Measurements from ENCODE around the gene SDS.

SDS gene

DNA sequence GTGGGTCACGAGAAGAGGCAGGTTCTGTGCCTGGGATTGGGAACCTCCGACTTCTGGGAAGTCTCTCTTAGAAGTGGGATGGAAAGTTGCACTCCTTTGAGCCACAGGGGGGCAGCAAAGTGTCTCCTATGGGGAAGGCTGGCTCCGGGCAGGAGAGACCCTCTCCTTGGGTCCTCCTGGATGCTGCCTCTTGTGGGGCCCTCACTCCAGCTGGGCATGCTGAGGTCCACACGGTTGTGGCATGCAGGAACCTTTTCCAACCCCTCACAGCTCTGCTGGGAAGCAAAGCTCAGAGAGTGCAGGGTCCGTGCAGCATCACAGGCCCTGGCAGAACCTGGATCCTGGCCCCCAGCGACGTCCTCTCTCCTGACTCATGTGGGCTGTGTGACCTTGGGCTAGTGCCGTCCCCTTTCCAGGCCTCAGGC lies 35.9 kb upstream of the SDS start:
- Histone ChIP-seq H3K4me3 (ENCODE audit: low read depth, low read length) (no peak overlapping the region), H3K4me1 (ENCODE audit: control insufficient read depth, insufficient read depth, low read length) (no peaks in the 10 kb centered on the region), H3K9ac (ENCODE audit: low read length) (no peak overlapping the region), H3K36me3 (ENCODE audit: control insufficient read depth, insufficient read depth, low read length) (no peaks in the 10 kb centered on the region), H3K27me3 (ENCODE audit: control insufficient read depth, insufficient read depth, low read length) (peaks cover 18% of the 10 kb centered on the region; the same call in 1 of the 2 replicates), H3K27ac (ENCODE audit: low read depth, low read length) (no peak overlapping the region), H3K9me3 (ENCODE audit: control insufficient read depth, insufficient read depth, low read depth, low read length) (no peaks in the 10 kb centered on the region)

- Histone ChIP-seq H3K4me1 (ENCODE audit: control insufficient read depth, insufficient read depth, low read length) (no peaks in the 10 kb centered on the region), H3K36me3 (ENCODE audit: control insufficient read depth, insufficient read depth, low read length) (no peaks in the 10 kb centered on the region), H3K9ac (ENCODE audit: low read length) (no peak overlapping the region), H3K27me3 (ENCODE audit: control insufficient read depth, insufficient read depth, low read length) (peaks cover 18% of the 10 kb centered on the region; the same call in 1 of the 2 replicates), H3K4me3 (ENCODE audit: low read depth, low read length) (no peak overlapping the region), H3K9me3 (ENCODE audit: control insufficient read depth, insufficient read depth, low read depth, low read length) (no peaks in the 10 kb centered on the region), H3K27ac (ENCODE audit: low read depth, low read length) (no peak overlapping the region)
Observed at GRCh38 chr12:113439301-113439597, 35.6 kb upstream of the SDS start.

DNA sequence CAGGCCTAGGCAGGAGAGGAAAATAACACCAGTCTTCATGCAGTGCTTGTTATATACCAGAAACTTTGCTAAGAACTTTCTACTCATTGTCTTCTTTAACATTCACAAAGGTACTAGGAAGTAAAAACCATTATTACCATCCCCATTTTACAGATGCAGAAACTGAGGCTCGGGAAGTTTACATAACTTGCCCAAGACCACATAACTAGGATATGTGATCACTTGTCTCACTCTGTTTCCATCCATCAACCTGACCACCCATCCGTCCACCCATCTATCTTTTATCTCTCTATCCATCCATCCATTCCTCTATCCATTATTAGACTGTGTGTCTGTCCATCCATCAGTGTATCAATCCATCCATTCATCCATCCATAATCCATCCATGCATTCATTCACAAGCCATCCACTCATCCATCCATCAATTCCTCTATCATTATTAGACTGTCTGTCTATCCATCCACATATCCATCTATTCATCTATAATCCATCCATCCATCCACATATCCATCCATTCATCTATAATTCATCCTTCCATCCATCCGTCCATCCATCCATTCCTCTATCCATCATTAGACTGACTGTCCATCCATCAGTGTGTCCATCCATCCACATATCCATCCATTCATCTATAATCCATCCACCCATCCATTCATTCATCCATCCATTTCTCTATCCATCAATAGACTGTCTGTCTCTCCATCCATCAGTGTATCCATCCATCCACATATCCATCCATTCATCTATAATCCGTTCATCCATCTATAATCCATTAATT lies 35.0 kb upstream of the SDS start:
- Histone ChIP-seq H3K9ac (ENCODE audit: low read length) (no peak overlapping the region), H3K4me1 (ENCODE audit: control insufficient read depth, insufficient read depth, low read length) (no peaks in the 10 kb centered on the region), H3K9me3 (ENCODE audit: control insufficient read depth, insufficient read depth, low read depth, low read length) (no peaks in the 10 kb centered on the region)

GRCh38 chr12:113437729-113438100 lies 34.0 kb upstream of the SDS start:
- Histone ChIP-seq H3K4me1 (ENCODE audit: control insufficient read depth, insufficient read depth, low read length) (no peaks in the 10 kb centered on the region), H3K9me3 (ENCODE audit: control insufficient read depth, insufficient read depth, low read depth, low read length) (no peaks in the 10 kb centered on the region), H3K9ac (ENCODE audit: low read length) (no peak overlapping the region), H3K27me3 (ENCODE audit: control insufficient read depth, insufficient read depth, low read length) (peaks cover 18% of the 10 kb centered on the region; the same call in 1 of the 2 replicates), H3K36me3 (ENCODE audit: control insufficient read depth, insufficient read depth, low read length) (no peaks in the 10 kb centered on the region), H3K4me3 (ENCODE audit: low read depth, low read length) (no peak overlapping the region), H3K27ac (ENCODE audit: low read depth, low read length) (no peak overlapping the region)

More for the DNA sequence above, 35.0 kb upstream of the SDS start:
- H3K27me3 ChIP-seq (ENCODE audit: control insufficient read depth, insufficient read depth, low read length) = peaks cover 18% of the 10 kb centered on the region; the same call in 1 of the 2 replicates
- H3K36me3 ChIP-seq (ENCODE audit: control insufficient read depth, insufficient read depth, low read length) = no peaks in the 10 kb centered on the region
- H3K4me3 ChIP-seq (ENCODE audit: low read depth, low read length) = no peak overlapping the region
- no peak overlapping the region for H3K27ac ChIP-seq (ENCODE audit: low read depth, low read length)

DNA sequence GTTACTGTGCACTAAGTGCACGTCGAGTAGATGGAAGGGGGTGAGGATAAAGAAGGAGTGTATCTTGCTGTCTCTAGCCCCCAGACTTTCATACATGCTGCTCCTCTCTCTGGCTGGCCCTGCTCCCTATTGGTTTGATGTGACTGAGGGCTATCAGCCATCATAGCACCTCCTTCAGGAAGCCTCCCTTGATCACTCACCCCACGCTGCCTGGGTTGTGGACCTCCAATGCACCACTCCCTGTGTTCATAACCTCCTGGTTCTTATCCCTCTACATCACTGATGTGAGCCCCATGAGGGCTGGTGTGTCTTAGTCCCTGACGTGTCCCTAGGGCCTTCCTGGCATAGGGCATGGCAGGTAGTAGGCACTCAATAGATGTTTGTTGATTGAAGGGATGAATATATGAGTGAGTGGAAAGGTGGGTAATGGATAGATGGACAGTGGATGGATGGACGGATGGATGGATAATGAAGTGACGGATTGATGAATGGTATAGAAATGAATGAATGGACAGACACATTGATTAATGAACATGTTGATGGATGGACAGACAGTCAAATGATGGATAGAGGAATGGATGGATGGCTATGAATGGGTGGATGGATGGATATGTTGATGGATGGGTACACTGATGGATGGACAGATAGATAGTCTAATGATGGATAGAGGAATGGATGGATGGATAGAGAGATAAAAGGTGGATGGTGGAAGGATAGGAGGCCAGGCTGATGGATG lies 33.5 kb upstream of the SDS start:
- Histone ChIP-seq H3K27ac (ENCODE audit: low read depth, low read length) (no peak overlapping the region), H3K4me1 (ENCODE audit: control insufficient read depth, insufficient read depth, low read length) (no peaks in the 10 kb centered on the region), H3K27me3 (ENCODE audit: control insufficient read depth, insufficient read depth, low read length) (peaks cover 18% of the 10 kb centered on the region; the same call in 1 of the 2 replicates), H3K4me3 (ENCODE audit: low read depth, low read length) (no peak overlapping the region), H3K9me3 (ENCODE audit: control insufficient read depth, insufficient read depth, low read depth, low read length) (no peaks in the 10 kb centered on the region), H3K9ac (ENCODE audit: low read length) (no peak overlapping the region), H3K36me3 (ENCODE audit: control insufficient read depth, insufficient read depth, low read length) (no peaks in the 10 kb centered on the region)

DNA sequence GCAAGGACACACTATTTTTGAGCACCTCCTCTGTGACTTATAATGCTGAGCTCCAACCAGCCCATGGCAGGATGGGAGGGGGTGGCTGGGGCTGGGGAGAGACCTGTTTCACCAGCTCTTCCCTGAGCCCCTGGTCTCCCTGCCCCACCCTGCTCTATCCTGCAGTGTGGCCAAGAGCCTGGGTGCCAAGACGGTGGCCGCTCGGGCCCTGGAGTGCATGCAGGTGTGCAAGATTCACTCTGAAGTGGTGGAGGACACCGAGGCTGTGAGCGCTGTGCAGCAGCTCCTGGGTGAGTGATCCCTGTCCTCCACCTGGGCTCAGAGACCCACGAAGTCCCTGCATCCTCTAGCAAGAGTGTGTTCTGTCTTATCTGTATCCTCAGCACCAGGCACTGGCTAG lies 32.9 kb upstream of the SDS start:
- Histone ChIP-seq H3K27me3 (ENCODE audit: control insufficient read depth, insufficient read depth, low read length) (peaks cover 18% of the 10 kb centered on the region; the same call in 1 of the 2 replicates), H3K27ac (ENCODE audit: low read depth, low read length) (no peak overlapping the region), H3K9ac (ENCODE audit: low read length) (no peak overlapping the region), H3K9me3 (ENCODE audit: control insufficient read depth, insufficient read depth, low read depth, low read length) (no peaks in the 10 kb centered on the region), H3K36me3 (ENCODE audit: control insufficient read depth, insufficient read depth, low read length) (no peaks in the 10 kb centered on the region), H3K4me3 (ENCODE audit: low read depth, low read length) (no peak overlapping the region), H3K4me1 (ENCODE audit: control insufficient read depth, insufficient read depth, low read length) (no peaks in the 10 kb centered on the region)

DNA sequence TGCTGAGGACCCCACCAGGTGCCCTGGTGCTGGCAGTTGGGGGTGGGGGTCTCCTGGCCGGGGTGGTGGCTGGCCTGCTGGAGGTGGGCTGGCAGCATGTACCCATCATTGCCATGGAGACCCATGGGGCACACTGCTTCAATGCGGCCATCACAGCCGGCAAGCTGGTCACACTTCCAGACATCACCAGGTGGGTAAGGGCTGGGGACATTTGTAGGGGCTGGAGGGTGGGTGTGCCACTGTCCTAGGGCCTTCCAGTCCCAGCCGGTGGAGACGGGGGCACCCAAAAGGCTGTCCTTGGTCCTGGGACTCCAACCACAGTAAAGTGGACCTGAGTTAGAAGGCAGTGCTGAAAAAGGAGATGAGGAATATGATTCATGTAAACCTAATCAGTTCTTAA lies 31.7 kb upstream of the SDS start:
- no peak overlapping the region for H3K4me3 ChIP-seq (ENCODE audit: low read depth, low read length)
- H3K4me1 ChIP-seq (ENCODE audit: control insufficient read depth, insufficient read depth, low read length) = no peaks in the 10 kb centered on the region
- no peaks in the 10 kb centered on the region for H3K36me3 ChIP-seq (ENCODE audit: control insufficient read depth, insufficient read depth, low read length)
- peaks cover 19% of the 10 kb centered on the region; the same call in 1 of the 2 replicates for H3K27me3 ChIP-seq (ENCODE audit: control insufficient read depth, insufficient read depth, low read length)
- H3K9me3 ChIP-seq (ENCODE audit: control insufficient read depth, insufficient read depth, low read depth, low read length) = peaks cover 1% of the 10 kb centered on the region; the same call in 1 of the 2 replicates
- no peak overlapping the region for H3K9ac ChIP-seq (ENCODE audit: low read length)
- no peak overlapping the region for H3K27ac ChIP-seq (ENCODE audit: low read depth, low read length)

DNA sequence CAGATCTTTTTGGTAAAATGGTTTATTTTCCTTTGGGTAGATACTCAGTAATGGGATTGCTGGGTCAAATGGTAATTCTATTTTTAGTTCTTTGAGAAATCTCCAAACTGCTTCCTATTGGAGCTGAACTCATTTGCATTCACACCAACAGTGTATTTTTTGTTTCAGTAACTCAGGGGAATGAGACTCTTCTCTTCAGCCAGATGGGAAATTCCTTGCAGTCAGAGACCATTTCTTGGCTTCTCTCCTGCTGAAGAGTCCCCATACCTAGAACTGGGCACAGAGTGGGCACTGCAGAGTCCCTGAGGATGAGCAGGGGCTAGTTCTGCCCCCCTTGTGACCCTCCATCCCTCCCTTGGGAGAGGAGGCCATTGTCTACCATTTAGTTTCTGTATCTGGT lies 29.3 kb upstream of the SDS start:
- no peak overlapping the region for H3K27ac ChIP-seq (ENCODE audit: low read depth, low read length)
- H3K9ac ChIP-seq (ENCODE audit: low read length) = no peak overlapping the region
- peaks cover 7% of the 10 kb centered on the region; the same call in 1 of the 2 replicates for H3K27me3 ChIP-seq (ENCODE audit: control insufficient read depth, insufficient read depth, low read length)
- H3K36me3 ChIP-seq (ENCODE audit: control insufficient read depth, insufficient read depth, low read length) = no peaks in the 10 kb centered on the region
- no peaks in the 10 kb centered on the region for H3K4me1 ChIP-seq (ENCODE audit: control insufficient read depth, insufficient read depth, low read length)
- H3K4me3 ChIP-seq (ENCODE audit: low read depth, low read length) = no peak overlapping the region
- H3K9me3 ChIP-seq (ENCODE audit: control insufficient read depth, insufficient read depth, low read depth, low read length) = peaks cover 6% of the 10 kb centered on the region; the same call in 1 of the 2 replicates

DNA sequence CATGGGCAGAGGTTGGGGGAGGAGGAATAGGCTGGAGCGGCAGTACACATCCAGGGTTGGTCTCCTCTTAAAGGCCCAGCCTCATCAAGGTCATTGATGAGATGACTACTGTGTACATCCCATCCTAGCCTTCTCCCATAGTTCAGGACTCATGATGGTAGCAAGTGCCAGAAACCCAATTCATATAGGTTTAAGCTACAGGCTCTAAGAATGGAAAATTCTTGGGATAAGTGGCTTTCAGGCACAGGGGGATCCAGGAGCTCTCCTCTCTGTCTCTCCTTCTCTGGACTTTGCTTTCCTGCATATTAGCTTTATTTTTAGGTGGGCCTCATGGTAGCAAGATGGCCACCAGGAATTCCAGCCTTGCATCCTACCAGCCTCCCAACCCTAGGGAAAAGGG lies 24.8 kb upstream of the SDS start:
- Histone ChIP-seq H3K36me3 (ENCODE audit: control insufficient read depth, insufficient read depth, low read length) (no peaks in the 10 kb centered on the region), H3K27ac (ENCODE audit: low read depth, low read length) (no peak overlapping the region), H3K9me3 (ENCODE audit: control insufficient read depth, insufficient read depth, low read depth, low read length) (peaks cover 6% of the 10 kb centered on the region; the same call in 1 of the 2 replicates), H3K4me3 (ENCODE audit: low read depth, low read length) (no peak overlapping the region), H3K4me1 (ENCODE audit: control insufficient read depth, insufficient read depth, low read length) (0 out of 2 replicates have a peak, but pooled peaks cover 5% of the 10 kb centered on the region), H3K27me3 (ENCODE audit: control insufficient read depth, insufficient read depth, low read length) (0 out of 2 replicates have a peak, but pooled peaks cover 2% of the 10 kb centered on the region), H3K9ac (ENCODE audit: low read length) (no peak overlapping the region)

GRCh38 chr12:113427882-113428281 lies 24.2 kb upstream of the SDS start:
- Histone ChIP-seq H3K36me3 (ENCODE audit: control insufficient read depth, insufficient read depth, low read length) (no peaks in the 10 kb centered on the region), H3K4me1 (ENCODE audit: control insufficient read depth, insufficient read depth, low read length) (0 out of 2 replicates have a peak, but pooled peaks cover 5% of the 10 kb centered on the region), H3K9me3 (ENCODE audit: control insufficient read depth, insufficient read depth, low read depth, low read length) (peaks cover 6% of the 10 kb centered on the region; the same call in 1 of the 2 replicates), H3K9ac (ENCODE audit: low read length) (no peak overlapping the region), H3K27me3 (ENCODE audit: control insufficient read depth, insufficient read depth, low read length) (0 out of 2 replicates have a peak, but pooled peaks cover 2% of the 10 kb centered on the region), H3K4me3 (ENCODE audit: low read depth, low read length) (no peak overlapping the region), H3K27ac (ENCODE audit: low read depth, low read length) (no peak overlapping the region)

- H3K27ac ChIP-seq (ENCODE audit: low read depth, low read length) = 0 out of 2 replicates have a peak overlapping the region, but pooled peaks have one; percentile 32
Observed at GRCh38 chr12:113425960-113426453, 22.3 kb upstream of the SDS start.

More at GRCh38 chr12:113425960-113426453, 22.3 kb upstream of the SDS start:
- Histone ChIP-seq H3K4me3 (ENCODE audit: low read depth, low read length) (peak overlapping the region; percentile 41), H3K27me3 (ENCODE audit: control insufficient read depth, insufficient read depth, low read length) (0 out of 2 replicates have a peak, but pooled peaks cover 2% of the 10 kb centered on the region), H3K4me1 (ENCODE audit: control insufficient read depth, insufficient read depth, low read length) (peaks cover 11% of the 10 kb centered on the region; the same call in 1 of the 2 replicates), H3K9ac (ENCODE audit: low read length) (peak overlapping the region; percentile 52), H3K36me3 (ENCODE audit: control insufficient read depth, insufficient read depth, low read length) (no peaks in the 10 kb centered on the region), H3K9me3 (ENCODE audit: control insufficient read depth, insufficient read depth, low read depth, low read length) (peaks cover 6% of the 10 kb centered on the region; the same call in 1 of the 2 replicates)
